LNCAP (cell line): ENCODE data around the gene HDAC4.

Source experiments
- CTCF ChIP-seq: fragments of 450-650 bp; IDR thresholded peaks from 2 replicates; pipeline ENCODE4 v1.5.1; 2017; ENCODE audit warnings: mild to moderate bottlenecking

HDAC4 gene

GRCh38 chr2:239249048-239249447 lies 151.8 kb downstream of the HDAC4 start:
- TF ChIP-seq CTCF = no peak

GRCh38 chr2:239247401-239248245 lies 153.2 kb downstream of the HDAC4 start:
- no peak for TF ChIP-seq CTCF

- TF ChIP-seq CTCF = no peak
These were observed 154.1 kb downstream of the HDAC4 start for GRCh38 chr2:239246723-239247122.

- TF ChIP-seq CTCF = no peak
These were observed 154.7 kb downstream of the HDAC4 start for GRCh38 chr2:239245872-239246721.

GRCh38 chr2:239245107-239245506 lies 155.7 kb downstream of the HDAC4 start:
- TF ChIP-seq CTCF = no peak

- TF ChIP-seq CTCF = no peak
These were observed 156.2 kb downstream of the HDAC4 start for GRCh38 chr2:239244625-239245024.

- no peak for TF ChIP-seq CTCF
These were observed 159.3 kb downstream of the HDAC4 start for GRCh38 chr2:239241431-239241960.
